ENCODE measurements around the gene SLC35A2. TPM values are rescaled to one million over a fixed set of nuclear protein-coding genes. Genes with fewer than 3 reads are reported as not detected.

Gene SLC35A2
- total and polyA plus RNA-seq, 2 of the 4 experiments (the other 2 are of a cell fraction) = 10.8 to 48.3 TPM

- Histone ChIP-seq H4K20me1 (ENCODE audit: insufficient read depth, low read length) (no peaks in the 10 kb centered on the region), H2AFZ (replicated peaks; ENCODE audit: low read length, poor library complexity) (no peak overlapping the region), H3K27me3 (ENCODE audit: control insufficient read depth, insufficient read depth, low read length) (no peaks in the 10 kb centered on the region), H3K9ac (ENCODE audit: low read depth, low read length) (no peak overlapping the region), H2BK20ac (ENCODE audit: low read depth, low read length) (no peak overlapping the region), H3K27ac (ENCODE audit: insufficient read depth, low read length) (no peak overlapping the region), H3K4me2 (ENCODE audit: low read depth, low read length) (no peak overlapping the region), H4K8ac (ENCODE audit: low read depth in 2 of 2, low read length in 2 of 2) (no peak overlapping the region), H3K4me3 (ENCODE audit: insufficient read depth, low read depth, low read length) (no peak overlapping the region), H2BK120ac (ENCODE audit: low read depth, low read length) (no peak overlapping the region), H3K9me1 (ENCODE audit: insufficient read depth, low read length) (no peaks in the 10 kb centered on the region), H4K91ac (ENCODE audit: insufficient read depth, low read depth, low read length) (no peak overlapping the region), H4K5ac (ENCODE audit: low read depth, low read length) (no peak overlapping the region), H2BK15ac (ENCODE audit: low read depth, low read length) (no peak overlapping the region), H3K9me3 (ENCODE audit: control insufficient read depth, insufficient read depth, low read length) (no peaks in the 10 kb centered on the region; the same call in 1 of the 2 replicates), H3K14ac (replicated peaks; ENCODE audit: low read depth, low read length) (no peak overlapping the region), H2AK9ac (replicated peaks; ENCODE audit: low read depth, low read length, poor library complexity) (no peak overlapping the region), H3K4me1 (ENCODE audit: control insufficient read depth, insufficient read depth, low read length) (no peaks in the 10 kb centered on the region), H3K18ac (ENCODE audit: low read depth, low read length) (no peak overlapping the region), H2BK5ac (ENCODE audit: low read depth, low read length, poor library complexity, severe bottlenecking) (no peak overlapping the region), H3K36me3 (ENCODE audit: control insufficient read depth, insufficient read depth, low read length) (peaks cover 27% of the 10 kb centered on the region), H3K79me1 (ENCODE audit: low read depth in 1 of 2, low read length in 2 of 2) (peaks cover 0 to 5% of the 10 kb centered on the region in 2 experiments; a peak in 3 of 4 replicates), H3K23ac (ENCODE audit: low read depth, low read length) (no peak overlapping the region), H3K56ac (ENCODE audit: extremely low read depth, insufficient read depth, low read length) (no peak overlapping the region), H3K4ac (ENCODE audit: low read depth, low read length) (no peak overlapping the region), H2AK5ac (ENCODE audit: low read depth, low read length) (no peak overlapping the region)
- TF ChIP-seq NFE2L2 (IDR thresholded peaks at IDR 0.05; ENCODE audit: low read depth, low read length) = no peak
- TF ChIP-seq, protein P1, sequence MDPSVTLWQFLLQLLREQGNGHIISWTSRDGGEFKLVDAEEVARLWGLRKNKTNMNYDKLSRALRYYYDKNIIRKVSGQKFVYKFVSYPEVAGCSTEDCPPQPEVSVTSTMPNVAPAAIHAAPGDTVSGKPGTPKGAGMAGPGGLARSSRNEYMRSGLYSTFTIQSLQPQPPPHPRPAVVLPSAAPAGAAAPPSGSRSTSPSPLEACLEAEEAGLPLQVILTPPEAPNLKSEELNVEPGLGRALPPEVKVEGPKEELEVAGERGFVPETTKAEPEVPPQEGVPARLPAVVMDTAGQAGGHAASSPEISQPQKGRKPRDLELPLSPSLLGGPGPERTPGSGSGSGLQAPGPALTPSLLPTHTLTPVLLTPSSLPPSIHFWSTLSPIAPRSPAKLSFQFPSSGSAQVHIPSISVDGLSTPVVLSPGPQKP (IDR thresholded peaks at IDR 0.05; ENCODE audit: borderline replicate concordance, low read depth, low read length) = no peak
- no peak for TF ChIP-seq CHD1 (IDR thresholded peaks at IDR 0.05; ENCODE audit: low read depth, low read length)
- no peak for TF ChIP-seq FOS (IDR thresholded peaks at IDR 0.05; ENCODE audit: low read depth, low read length)
- no peak for TF ChIP-seq SMC3 (IDR thresholded peaks at IDR 0.05; ENCODE audit: low read depth, low read length)
- no peak for TF ChIP-seq USF2 (IDR thresholded peaks at IDR 0.05; ENCODE audit: low read depth, low read length)
- no peak for TF ChIP-seq BHLHE40 (IDR thresholded peaks at IDR 0.05; ENCODE audit: low read depth, low read length)
- TF ChIP-seq MXI1 (IDR thresholded peaks at IDR 0.05; ENCODE audit: borderline replicate concordance, low read depth, low read length) = no peak
- TF ChIP-seq MAZ (IDR thresholded peaks at IDR 0.05; ENCODE audit: borderline replicate concordance, low read depth, low read length) = no peak
- no peak for TF ChIP-seq POLR2A (IDR thresholded peaks at IDR 0.05; ENCODE audit: low read depth, low read length)
- in situ Hi-C loops (cut with MboI; ENCODE audit: low sequenced_read_pairs) (no loop called here), dilution Hi-C loops (cut with HindIII; ENCODE audit: low sequenced_read_pairs, unreplicated experiment) (no loop called here), intact Hi-C loops (cut with micrococcal nuclease) (no loop called here)
- DNase-seq = no peak
- ChIA-PET CTCF (no interaction called here), POLR2A (ENCODE audit: unreplicated experiment) (no interaction called here)
- WGBS, 2 experiments (ENCODE audit: extremely low coverage in 2 of 2, insufficient read length in 1 of 2) = 60% methylated on average over 1 of the region's 5 CpGs; no CpG with 5 or more reads in 1 of the 2 experiments
- BruUV-seq (replicated peaks) = no TSS peak
- ATAC-seq (ENCODE audit: low read depth) = no peak
Observed at GRCh38 chrX:48927123-48927522, 15.7 kb upstream of the SLC35A2 start.

All from IMR-90 (cell line).